Hematopoietic multipotent progenitor cell treated with erythropoietin and hydrocortisone succinate and interleukin-3 and kit ligand, for 15 days (in vitro differentiated cells): ENCODE data around the gene BMP8A.

ENCODE experiments used
- DNase-seq: peaks from one replicate; pipeline ENCODE4 v3.0.0-alpha.2; 2015; ENCODE audit warnings: low spot score

BMP8A gene

DNA sequence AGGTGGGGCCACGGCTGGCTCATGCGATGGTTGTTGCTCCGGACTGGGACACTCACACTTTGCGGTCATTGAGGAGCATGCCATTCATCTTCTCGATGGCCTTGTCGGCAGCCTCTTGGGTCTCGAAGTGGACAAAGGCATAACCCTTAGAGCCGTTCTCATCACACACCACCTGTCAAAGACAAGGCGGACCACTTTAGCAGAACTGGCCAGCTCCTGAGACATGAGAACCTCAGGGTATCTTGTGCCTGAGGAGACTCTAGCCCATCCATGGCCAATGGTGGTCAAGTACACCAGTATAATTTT is 79.7 kb downstream of the BMP8A start:
- DNase-seq = no peak

DNA sequence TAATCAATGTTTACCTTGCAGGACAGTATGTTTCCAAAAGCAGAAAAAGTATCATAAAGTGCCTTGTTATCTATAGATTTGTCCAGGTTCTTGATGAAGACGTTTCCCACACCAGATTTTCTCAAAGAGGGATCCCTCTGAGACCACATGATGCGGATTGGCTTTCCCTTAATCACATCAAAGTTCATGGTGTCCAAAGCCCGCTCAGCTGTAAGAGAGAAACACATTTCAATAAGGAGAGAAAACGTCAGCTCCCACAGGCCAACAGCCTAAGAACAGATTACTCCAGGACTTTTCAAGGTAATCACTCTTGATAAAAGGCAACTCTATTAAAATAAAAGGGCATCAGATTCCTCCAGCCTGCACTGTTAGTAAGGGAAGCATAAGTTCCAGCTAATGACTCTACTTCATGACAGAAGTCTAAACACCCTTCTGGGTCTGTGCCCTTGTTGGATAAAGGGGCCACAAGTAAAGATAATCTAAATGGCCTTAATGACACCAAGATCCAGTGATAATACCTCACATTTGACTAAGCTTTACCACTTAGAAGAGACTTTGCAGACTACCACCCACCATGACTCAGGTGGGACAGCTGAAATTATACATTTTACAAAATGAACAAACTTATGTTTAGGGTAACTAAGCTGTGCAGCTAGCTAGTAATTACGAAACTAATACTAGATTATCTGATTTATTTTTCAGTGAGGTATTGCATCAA is 81.1 kb downstream of the BMP8A start:
- no peak for DNase-seq

DNA sequence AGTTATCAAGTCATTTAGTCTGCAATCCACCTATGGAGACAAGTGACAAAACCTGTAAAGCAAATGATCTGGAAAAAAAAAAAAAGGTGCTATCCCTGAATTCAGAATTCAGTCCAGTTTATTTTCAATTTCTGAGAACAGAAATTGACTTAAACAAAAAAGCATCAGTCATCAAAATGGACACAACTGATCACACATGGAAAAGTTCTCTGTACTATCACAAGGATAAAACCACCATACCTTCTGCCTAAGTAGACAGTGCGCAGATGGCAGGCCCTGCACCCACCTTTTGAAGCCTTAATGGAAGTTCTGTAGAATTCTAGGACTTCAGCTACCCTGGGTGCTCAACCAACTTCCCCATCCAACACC is 81.6 kb downstream of the BMP8A start:
- DNase-seq = no peak

DNA sequence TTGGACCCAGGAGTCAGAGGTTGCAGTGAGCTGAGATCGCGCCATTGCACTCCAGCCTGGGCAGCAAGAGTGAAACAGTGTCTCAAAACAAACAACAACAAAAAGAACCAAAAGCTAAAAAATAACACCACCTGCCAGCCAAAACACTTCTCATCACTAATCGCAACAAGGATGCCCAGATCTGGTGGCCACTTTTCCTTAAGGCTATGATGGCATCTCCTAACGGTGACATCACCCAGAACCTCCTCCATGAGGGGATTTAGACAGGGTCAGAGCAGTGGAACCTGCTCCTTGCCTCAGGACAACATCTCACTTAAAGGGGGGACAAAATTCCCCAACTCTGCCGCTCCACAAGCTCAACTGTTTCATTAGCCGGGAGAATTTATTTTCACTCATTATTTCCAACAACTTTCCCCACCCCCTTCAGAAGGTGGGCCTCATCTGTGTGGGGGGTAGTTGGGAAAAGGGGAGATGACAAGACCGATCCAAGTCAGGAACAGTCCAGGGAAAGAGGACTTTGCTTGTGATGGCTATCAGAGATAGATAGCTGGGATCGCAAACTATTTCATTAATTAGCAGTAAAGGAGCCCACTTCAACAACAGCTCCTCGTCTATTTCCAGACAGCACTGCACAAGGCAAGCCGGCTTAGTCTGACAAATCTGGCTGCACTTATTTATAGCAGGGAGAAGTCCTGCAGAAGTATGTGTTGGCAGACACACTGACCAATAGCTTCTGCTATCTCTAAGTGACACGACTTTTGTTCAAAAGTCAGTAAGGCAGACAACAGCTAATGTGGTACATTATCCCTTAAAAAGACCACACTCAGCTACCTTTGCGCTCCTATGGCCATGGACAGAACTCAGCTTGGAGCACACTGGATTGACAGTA is 82.5 kb downstream of the BMP8A start:
- DNase-seq = no peak

DNA sequence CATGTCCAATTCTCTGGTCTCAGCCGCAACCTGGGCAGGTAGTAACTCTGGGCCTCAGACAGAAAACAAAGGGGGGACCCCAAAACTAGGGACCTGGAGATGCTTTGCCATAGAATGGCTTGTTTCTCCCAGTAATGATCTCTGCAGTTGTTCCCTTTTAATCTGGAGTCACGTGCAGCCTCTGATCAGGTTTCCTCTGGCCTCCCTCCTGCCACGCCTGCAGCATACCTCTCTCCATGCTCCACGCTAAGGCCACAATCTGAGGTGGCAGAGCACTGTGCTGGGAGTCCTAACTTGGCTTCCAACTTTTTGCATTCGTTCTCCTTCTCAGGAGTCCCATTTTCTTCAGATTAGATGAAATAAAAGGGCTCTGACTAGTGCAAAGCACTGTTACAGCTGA is 83.2 kb downstream of the BMP8A start:
- DNase-seq = no peak
